Dermis blood vessel endothelial cell (primary cell): ENCODE results near the gene SELENOM. TPM values are rescaled to one million over a fixed set of nuclear protein-coding genes. Genes with fewer than 3 reads are reported as not detected.
"Not testable (repeated sequence)": the region's sequence is repeated elsewhere in the genome, so short reads cannot be mapped to it uniquely, and the experiment has no call there.

Experiments
- DNase-seq: peaks from one replicate; pipeline ENCODE4 v3.0.0; 2010
- total RNA-seq: library from RNA; depleted of rRNA; stranded (reverse); fragments of >200 nt; gene quantifications from 2 replicates; pipeline ENCODE4 v1.2.3, GENCODE V29; 2014

Gene SELENOM
- total RNA-seq, 1 donor from 2014 or later, result 33.7 TPM

GRCh38 chr22:31104869-31105268, 2.5 kb downstream of the SELENOM start:
- DNase-seq, result peak; percentile 39

DNA sequence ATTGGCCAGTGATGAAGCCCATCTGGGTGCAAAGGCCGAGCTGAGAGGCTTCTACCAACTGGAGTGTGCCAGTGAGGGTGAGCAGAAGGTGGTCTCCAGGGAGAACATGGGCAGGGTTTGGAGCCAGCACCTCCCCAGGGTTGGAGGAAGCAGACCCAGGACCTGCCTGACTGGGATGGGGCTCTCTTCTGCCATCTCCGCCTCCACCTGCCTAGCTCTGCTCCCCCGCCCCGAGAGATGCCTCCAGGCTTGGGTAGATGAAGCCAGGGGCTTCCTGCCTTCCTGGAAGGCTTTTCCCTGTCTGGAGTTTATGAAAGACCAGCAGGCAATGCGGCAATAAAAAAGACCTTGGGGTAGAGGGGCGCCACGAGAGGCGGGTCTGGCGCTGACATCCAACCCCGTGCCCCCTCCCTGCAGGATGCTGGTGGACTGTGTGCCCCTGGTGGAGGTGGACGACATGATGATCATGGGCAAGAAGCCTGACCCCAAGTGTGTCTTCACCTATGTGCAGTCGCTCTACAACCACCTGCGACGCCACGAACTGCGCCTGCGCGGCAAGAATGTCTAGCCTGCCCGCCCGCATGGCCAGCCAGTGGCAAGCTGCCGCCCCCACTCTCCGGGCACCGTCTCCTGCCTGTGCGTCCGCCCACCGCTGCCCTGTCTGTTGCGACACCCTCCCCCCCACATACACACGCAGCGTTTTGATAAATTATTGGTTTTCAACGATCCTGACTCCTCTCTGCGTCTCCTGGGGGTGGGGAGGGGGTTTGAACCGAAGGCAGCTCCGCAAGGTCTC, 3.3 kb downstream of the SELENOM start:
- no peak for DNase-seq

- no peak for DNase-seq
These were observed 4.3 kb downstream of the SELENOM start for GRCh38 chr22:31103111-31103510.

DNA sequence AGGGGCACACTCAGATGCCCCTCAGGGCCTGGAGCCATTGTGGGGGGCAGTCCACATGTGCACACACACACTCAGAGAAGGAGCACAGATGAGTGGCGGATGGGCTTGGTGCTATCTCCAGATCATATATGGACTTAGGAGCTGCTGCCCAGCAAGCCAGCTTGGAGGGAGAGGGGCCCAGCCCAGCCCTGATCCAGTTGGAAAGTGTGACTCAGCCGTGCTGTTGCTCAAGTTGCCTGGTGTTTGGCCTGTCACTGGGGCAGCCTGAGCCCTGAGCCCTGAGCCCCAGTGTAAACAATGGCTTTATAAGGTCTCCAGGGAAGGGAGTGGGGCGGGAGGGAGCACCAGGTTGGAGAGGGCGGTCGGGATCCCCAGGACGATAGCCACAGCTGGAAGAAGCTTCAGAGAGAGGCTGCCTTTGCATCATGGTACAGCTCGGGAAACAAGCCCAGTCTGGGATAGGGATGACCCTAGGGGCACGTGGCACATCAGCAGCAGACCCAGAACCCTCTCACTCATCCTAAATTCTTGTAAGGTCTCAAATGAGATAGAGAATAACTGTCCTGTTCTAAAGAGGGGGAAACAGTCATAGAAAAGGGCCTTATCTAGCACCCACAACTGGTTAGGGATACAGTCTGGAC, 4.8 kb downstream of the SELENOM start:
- peak; percentile 72 for DNase-seq

DNA sequence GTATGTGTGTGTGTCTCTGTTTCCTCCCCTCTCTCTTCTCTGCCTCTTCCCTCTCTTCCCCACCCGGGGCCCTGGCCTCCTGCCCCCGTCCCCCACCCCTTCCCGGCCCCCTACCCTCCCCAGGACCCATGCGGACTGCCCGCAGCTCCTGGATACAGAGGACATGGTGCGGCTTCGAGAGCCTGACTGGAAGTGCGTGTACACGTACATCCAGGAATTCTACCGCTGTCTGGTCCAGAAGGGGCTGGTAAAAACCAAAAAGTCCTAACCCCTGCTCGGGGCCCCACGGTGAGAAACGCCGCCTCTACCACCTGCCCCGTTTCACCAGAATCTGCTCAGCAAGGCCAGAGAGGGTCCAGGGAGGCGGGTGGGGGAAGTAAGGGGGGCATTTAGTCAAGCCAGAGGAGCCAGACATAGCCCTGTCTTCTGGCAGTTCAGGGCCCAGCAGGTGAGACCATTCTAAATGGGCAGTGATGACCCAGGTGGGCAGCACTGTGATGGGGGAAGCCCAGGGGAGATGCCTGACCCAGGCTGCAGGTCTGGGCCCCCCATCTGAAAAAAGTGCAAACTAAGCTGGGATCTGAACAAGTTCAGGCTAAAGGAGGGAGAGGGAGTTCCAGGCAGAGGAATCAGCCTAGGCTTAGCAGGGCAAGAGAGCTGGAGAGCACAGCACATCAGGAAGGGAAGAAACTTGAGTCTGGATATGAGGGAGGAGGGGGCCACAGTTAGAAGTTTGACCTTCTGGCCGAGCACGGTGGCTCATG, 6.4 kb downstream of the SELENOM start:
- DNase-seq, result no peak

- no peak for DNase-seq
These were observed 7.3 kb downstream of the SELENOM start for GRCh38 chr22:31099841-31100761.

- no peak for DNase-seq
These were observed 8.0 kb downstream of the SELENOM start for GRCh38 chr22:31099386-31099785.

GRCh38 chr22:31098632-31099110, 8.7 kb downstream of the SELENOM start:
- DNase-seq, result no peak

- DNase-seq, result no peak
These were observed 9.3 kb downstream of the SELENOM start for GRCh38 chr22:31097941-31098631.

DNA sequence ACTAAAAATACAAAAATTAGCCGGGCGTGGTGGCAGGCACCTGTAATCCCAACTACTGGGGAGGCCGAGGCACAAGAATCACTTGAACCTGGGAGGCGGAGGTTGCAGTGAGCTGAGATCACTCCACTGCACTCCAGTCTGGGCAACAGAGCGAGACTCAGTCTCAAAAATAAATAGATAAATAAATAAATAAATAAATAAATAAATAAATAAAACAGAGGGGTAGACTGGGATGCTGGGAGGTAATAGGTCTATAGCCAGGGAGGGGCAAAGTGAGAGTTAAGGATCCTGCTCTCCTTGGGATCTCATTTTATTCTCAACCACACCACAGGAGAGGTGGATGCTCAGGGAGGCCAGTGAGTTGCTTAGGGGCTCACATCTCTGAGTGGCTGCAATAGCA, 9.8 kb downstream of the SELENOM start:
- DNase-seq, result not testable (repeated sequence)

DNA sequence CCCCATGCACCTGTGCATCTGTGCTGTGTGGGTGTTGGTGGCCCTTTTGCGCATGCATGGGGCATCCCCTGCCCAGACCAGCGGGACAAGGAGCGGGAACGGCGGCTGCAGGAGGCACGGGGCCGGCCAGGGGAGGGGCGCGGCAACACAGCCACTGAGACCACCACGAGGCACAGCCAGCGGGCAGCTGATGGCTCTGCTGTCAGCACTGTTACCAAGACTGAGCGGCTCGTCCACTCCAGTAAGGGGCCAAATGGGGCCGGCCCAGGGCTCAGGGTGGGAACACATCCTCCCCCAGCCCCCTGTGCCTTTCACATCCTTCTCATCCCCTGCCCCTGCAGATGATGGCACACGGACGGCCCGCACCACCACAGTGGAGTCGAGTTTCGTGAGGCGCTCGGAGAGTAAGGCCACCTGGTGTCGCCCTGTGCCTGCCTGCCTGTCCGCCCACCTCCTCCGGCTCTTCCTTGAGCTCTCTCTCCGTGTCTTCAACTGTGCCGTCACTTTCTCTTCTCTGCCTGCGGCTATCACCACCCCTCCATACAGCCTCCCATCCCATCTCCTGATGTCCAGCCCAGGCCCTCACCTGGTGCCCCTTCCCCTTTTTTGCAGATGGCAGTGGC, 10.6 kb downstream of the SELENOM start:
- no peak for DNase-seq

DNA sequence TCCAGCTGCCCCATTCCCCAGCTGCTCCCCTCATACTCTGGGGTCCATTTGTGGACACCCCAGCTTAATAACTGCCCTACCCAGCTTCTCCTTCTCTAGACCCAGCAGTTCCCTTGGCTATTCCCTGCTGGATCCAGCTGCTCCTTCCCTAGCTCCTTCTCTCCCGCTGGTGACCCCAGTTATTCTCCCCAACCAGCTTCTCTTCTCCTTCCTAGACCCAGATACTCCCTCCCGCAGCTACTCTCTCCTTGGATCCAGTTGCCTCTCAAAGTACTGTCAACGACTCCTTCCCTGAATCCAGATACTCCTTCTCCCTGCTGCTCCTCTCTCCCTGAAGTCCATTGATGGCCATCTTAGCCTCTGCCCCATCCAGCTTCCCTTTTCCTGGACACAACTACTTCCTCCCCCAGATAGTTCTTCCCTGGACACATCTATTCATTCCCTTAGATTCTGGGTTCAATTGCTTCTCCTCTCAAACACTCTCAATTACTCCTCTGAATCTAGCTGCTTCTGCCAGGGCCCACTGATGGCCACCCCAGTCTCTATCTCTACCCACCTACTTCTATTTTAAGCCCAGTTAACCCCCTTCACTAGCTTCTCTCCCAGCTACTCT, 11.6 kb downstream of the SELENOM start:
- DNase-seq, result no peak

- DNase-seq, result no peak
These were observed 12.6 kb downstream of the SELENOM start for GRCh38 chr22:31094741-31095140.

- no peak for DNase-seq
These were observed 13.3 kb downstream of the SELENOM start for GRCh38 chr22:31094021-31094551.

DNA sequence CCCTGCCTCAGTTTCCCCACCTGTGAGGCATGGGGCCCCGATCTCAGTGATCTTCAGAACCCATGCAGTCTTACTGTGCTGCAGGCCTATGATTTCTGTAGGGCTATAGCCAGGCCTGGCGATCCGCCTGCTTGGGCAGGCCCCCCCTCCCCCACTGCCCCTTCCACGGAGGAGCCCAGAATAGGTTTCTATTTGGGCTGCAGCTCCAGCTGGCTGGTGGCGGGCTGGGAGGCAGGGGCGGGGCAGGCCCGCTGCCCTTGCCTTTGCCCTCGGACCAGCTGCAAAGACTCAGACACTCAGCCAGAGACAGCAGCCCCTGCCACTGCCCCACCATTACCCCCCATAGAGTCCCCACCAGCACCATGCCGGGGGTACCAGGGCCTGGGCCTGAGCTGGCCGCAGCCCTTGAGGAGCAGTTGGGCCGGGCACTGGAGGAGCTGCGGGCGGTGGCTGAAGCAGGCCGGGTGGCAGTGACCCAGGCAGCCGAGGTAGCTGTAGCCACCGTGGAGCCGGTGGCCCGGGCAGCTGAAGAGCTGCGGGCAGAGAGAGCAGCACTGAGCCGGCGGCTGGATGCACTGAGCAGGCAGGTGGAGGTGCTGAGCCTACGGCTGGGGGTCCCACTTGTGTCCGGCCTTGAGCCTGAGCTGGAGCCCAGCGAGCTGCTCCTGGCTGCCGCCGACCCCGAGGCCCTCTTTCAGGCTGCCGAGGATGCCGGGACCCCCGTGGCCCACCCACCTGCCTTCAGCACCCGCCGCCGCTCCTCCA, 14.1 kb downstream of the SELENOM start:
- no peak for DNase-seq

- no peak for DNase-seq
These were observed 15.2 kb downstream of the SELENOM start for GRCh38 chr22:31092161-31092560.

GRCh38 chr22:31091106-31091975, 16.0 kb downstream of the SELENOM start:
- no peak for DNase-seq
